HEK293 (cell line): ENCODE data around the gene VEZF1.

Experiments
- AEBP2 ChIP-seq: fragments of 450-650 bp; formaldehyde crosslinking; IDR thresholded peaks from 2 replicates; pipeline ENCODE4 v1.5.1; 2016; ENCODE audit warnings: missing biosample characterization, missing genetic modification characterization, borderline replicate concordance
- BCL11A ChIP-seq: fragments of 450-650 bp; formaldehyde crosslinking; IDR thresholded peaks from 2 replicates; pipeline ENCODE4 v1.5.1; 2016; ENCODE audit warnings: low read depth, missing biosample characterization, missing genetic modification characterization
- EGR2 ChIP-seq: fragments of 450-650 bp; formaldehyde crosslinking; IDR thresholded peaks from 2 replicates; pipeline ENCODE4 v1.5.1; 2016; ENCODE audit warnings: low read depth, missing biosample characterization, missing genetic modification characterization
- GLIS1 ChIP-seq: fragments of 450-650 bp; formaldehyde crosslinking; IDR thresholded peaks from 2 replicates; pipeline ENCODE4 v1.5.1; 2016; ENCODE audit warnings: missing biosample characterization, missing genetic modification characterization
- PATZ1 ChIP-seq: fragments of 450-650 bp; formaldehyde crosslinking; IDR thresholded peaks from 2 replicates; pipeline ENCODE4 v1.5.1; 2016; ENCODE audit warnings: missing biosample characterization, missing genetic modification characterization
- PRDM4 ChIP-seq: fragments of 450-650 bp; formaldehyde crosslinking; IDR thresholded peaks from 2 replicates; pipeline ENCODE4 v1.5.1; 2017; ENCODE audit warnings: missing biosample characterization, missing genetic modification characterization
- SCRT1 ChIP-seq: fragments of 450-650 bp; formaldehyde crosslinking; IDR thresholded peaks from 2 replicates; pipeline ENCODE4 v1.5.1; 2016; ENCODE audit warnings: missing biosample characterization, missing genetic modification characterization, borderline replicate concordance
- WT1 ChIP-seq: fragments of 450-650 bp; formaldehyde crosslinking; IDR thresholded peaks from 2 replicates; pipeline ENCODE4 v1.5.1; 2016; ENCODE audit warnings: missing biosample characterization, missing genetic modification characterization
- ZBTB1 ChIP-seq: fragments of 450-650 bp; formaldehyde crosslinking; IDR thresholded peaks from 2 replicates; pipeline ENCODE4 v1.5.1; 2016; ENCODE audit warnings: missing biosample characterization, missing genetic modification characterization
- ZBTB17 ChIP-seq: fragments of 450-650 bp; formaldehyde crosslinking; IDR thresholded peaks from 2 replicates; pipeline ENCODE4 v1.5.1; 2016; ENCODE audit warnings: missing biosample characterization, missing genetic modification characterization
- ZFP3 ChIP-seq: fragments of 450-650 bp; formaldehyde crosslinking; IDR thresholded peaks from 2 replicates; pipeline ENCODE4 v1.5.1; 2016; ENCODE audit warnings: low read depth, missing biosample characterization, missing genetic modification characterization
- ZFP37 ChIP-seq: fragments of 450-650 bp; formaldehyde crosslinking; IDR thresholded peaks from 2 replicates; pipeline ENCODE4 v1.5.1; 2016; ENCODE audit warnings: missing biosample characterization, missing genetic modification characterization
- ZFP69B ChIP-seq: fragments of 450-650 bp; formaldehyde crosslinking; IDR thresholded peaks from 2 replicates; pipeline ENCODE4 v1.5.1; 2016; ENCODE audit warnings: missing biosample characterization, missing genetic modification characterization
- ZIC2 ChIP-seq: fragments of 450-650 bp; formaldehyde crosslinking; IDR thresholded peaks from 2 replicates; pipeline ENCODE4 v1.5.1; 2016; ENCODE audit warnings: missing biosample characterization, missing genetic modification characterization
- ZNF146 ChIP-seq: fragments of 450-650 bp; formaldehyde crosslinking; IDR thresholded peaks from 2 replicates; pipeline ENCODE4 v1.5.1; 2016; ENCODE audit warnings: missing biosample characterization, missing genetic modification characterization
- ZNF292 ChIP-seq: fragments of 450-650 bp; formaldehyde crosslinking; IDR thresholded peaks from 2 replicates; pipeline ENCODE4 v1.5.1; 2016; ENCODE audit warnings: low read depth, missing biosample characterization, missing genetic modification characterization, borderline replicate concordance
- ZNF335 ChIP-seq: fragments of 450-650 bp; formaldehyde crosslinking; conservative IDR thresholded peaks from 2 replicates; pipeline ENCODE4 v1.5.1; 2016; ENCODE audit warnings: missing biosample characterization, missing genetic modification characterization
- ZNF394 ChIP-seq: fragments of 450-650 bp; formaldehyde crosslinking; IDR thresholded peaks from 2 replicates; pipeline ENCODE4 v1.5.1; 2016; ENCODE audit warnings: missing biosample characterization, missing genetic modification characterization, mild to moderate bottlenecking, moderate library complexity, borderline replicate concordance
- ZNF513 ChIP-seq: fragments of 450-650 bp; IDR thresholded peaks from 2 replicates; pipeline ENCODE4 v1.5.1; 2018; ENCODE audit warnings: missing biosample characterization, missing genetic modification characterization
- ZNF521 ChIP-seq: fragments of 450-650 bp; formaldehyde crosslinking; IDR thresholded peaks from 2 replicates; pipeline ENCODE4 v1.5.1; 2017; ENCODE audit warnings: missing biosample characterization, mild to moderate bottlenecking, missing genetic modification characterization
- ZNF529 ChIP-seq: fragments of 450-650 bp; formaldehyde crosslinking; IDR thresholded peaks from 2 replicates; pipeline ENCODE4 v1.5.1; 2017; ENCODE audit warnings: missing genetic modification characterization, missing biosample characterization; ENCODE audit not compliant: insufficient replicate concordance
- ZNF548 ChIP-seq: fragments of 450-650 bp; formaldehyde crosslinking; IDR thresholded peaks from 2 replicates; pipeline ENCODE4 v1.5.1; 2016; ENCODE audit warnings: missing biosample characterization, missing genetic modification characterization
- ZNF560 ChIP-seq: fragments of 450-650 bp; formaldehyde crosslinking; IDR thresholded peaks from 2 replicates; pipeline ENCODE4 v1.5.1; 2017; ENCODE audit warnings: missing biosample characterization, missing genetic modification characterization, borderline replicate concordance
- ZNF596 ChIP-seq: fragments of 450-650 bp; IDR thresholded peaks from 2 replicates; pipeline ENCODE4 v1.5.0; 2018; ENCODE audit warnings: missing biosample characterization, mild to moderate bottlenecking, missing genetic modification characterization, moderate library complexity
- ZNF624 ChIP-seq: fragments of 450-650 bp; formaldehyde crosslinking; IDR thresholded peaks from 2 replicates; pipeline ENCODE4 v1.5.1; 2017; ENCODE audit warnings: missing biosample characterization, missing genetic modification characterization
- ZNF639 ChIP-seq: fragments of 450-650 bp; formaldehyde crosslinking; IDR thresholded peaks from 2 replicates; pipeline ENCODE4 v1.5.1; 2016; ENCODE audit warnings: missing biosample characterization, missing genetic modification characterization
- ZNF785 ChIP-seq: fragments of 450-650 bp; formaldehyde crosslinking; IDR thresholded peaks from 2 replicates; pipeline ENCODE4 v1.5.1; 2016; ENCODE audit warnings: missing biosample characterization, missing genetic modification characterization
- ZNF830 ChIP-seq: fragments of 450-650 bp; IDR thresholded peaks from 2 replicates; pipeline ENCODE4 v1.5.0; 2018; ENCODE audit warnings: missing biosample characterization, missing genetic modification characterization, low read depth, mild to moderate bottlenecking, moderate library complexity
- ZSCAN16 ChIP-seq: fragments of 450-650 bp; formaldehyde crosslinking; IDR thresholded peaks from 2 replicates; pipeline ENCODE4 v1.5.1; 2016; ENCODE audit warnings: missing biosample characterization, missing genetic modification characterization
- ZSCAN18 ChIP-seq: fragments of 450-650 bp; formaldehyde crosslinking; IDR thresholded peaks from 2 replicates; pipeline ENCODE4 v1.5.1; 2016; ENCODE audit warnings: missing biosample characterization, missing genetic modification characterization

VEZF1 gene

GRCh38 chr17:57954397-57955182, 33.5 kb downstream of the VEZF1 start (continued):
- peak; percentile 94 for TF ChIP-seq PATZ1
- no peak for TF ChIP-seq ZNF292 (tag by site-specific recombination)
- no peak for TF ChIP-seq ZFP3 (tag by site-specific recombination)
- TF ChIP-seq ZSCAN18 (tag by site-specific recombination), result no peak
- TF ChIP-seq ZNF830 (tag by site-specific recombination), result no peak
- peak; percentile 61 for TF ChIP-seq ZBTB17 (tag by site-specific recombination)
- TF ChIP-seq ZNF624 (tag by site-specific recombination), result no peak
- TF ChIP-seq SCRT1, result no peak
- TF ChIP-seq ZNF394 (tag by site-specific recombination), result no peak
- TF ChIP-seq AEBP2 (tag by site-specific recombination), result no peak
- TF ChIP-seq ZFP69B (tag by site-specific recombination), result no peak
- TF ChIP-seq GLIS1 (tag by site-specific recombination), result peak; percentile 95
- no peak for TF ChIP-seq ZNF521 (tag by site-specific recombination)
- TF ChIP-seq ZNF785, result no peak
- TF ChIP-seq ZNF335 (tag by site-specific recombination), result peak; percentile 28
- TF ChIP-seq EGR2 (tag by site-specific recombination), result peak; percentile 83
- TF ChIP-seq ZNF639, result no peak
- TF ChIP-seq ZNF513, result no peak
- TF ChIP-seq PRDM4 (tag by site-specific recombination), result no peak
- TF ChIP-seq BCL11A, result no peak
- TF ChIP-seq WT1 (tag by site-specific recombination), result peak; percentile 87
- peak; percentile 52; the same call in 1 of the 2 replicates for TF ChIP-seq ZNF596 (tag by site-specific recombination)
- no peak for TF ChIP-seq ZNF548 (tag by site-specific recombination)
- TF ChIP-seq ZSCAN16, result no peak
- no peak for TF ChIP-seq ZNF529 (tag by site-specific recombination)
- no peak for TF ChIP-seq ZNF146 (tag by site-specific recombination)
- no peak for TF ChIP-seq ZNF560
- peak; percentile 37; the same call in 1 of the 2 replicates for TF ChIP-seq ZBTB1 (tag by site-specific recombination)
- TF ChIP-seq ZIC2 (tag by site-specific recombination), result peak; percentile 98
- TF ChIP-seq ZFP37 (tag by site-specific recombination), result no peak
